ENCODE results near the gene SALL4. TPM values are rescaled to one million over a fixed set of nuclear protein-coding genes. Genes with fewer than 3 reads are reported as not detected.
A peak's percentile ranks its signal among the peaks of the same experiment; 100 is the strongest.

Gene SALL4
- total RNA-seq, 1 donor from 2014 or later: 219 TPM

- H3K9me3 Mint-ChIP-seq: no peaks in the 10 kb centered on the region
- DNase-seq (ENCODE audit: low spot score): no peak
- H3K27me3 ChIP-seq: no peaks in the 10 kb centered on the region
- TF ChIP-seq EZH2phosphoT487 (IDR thresholded peaks at IDR 0.05): no peak
- no peak for TF ChIP-seq EZH2 (IDR thresholded peaks at IDR 0.05)
- no peak for TF ChIP-seq CTCF (IDR thresholded peaks at IDR 0.05)
- H4K20me1 ChIP-seq (ENCODE audit: low read depth): no peaks in the 10 kb centered on the region
- no peaks in the 10 kb centered on the region for H3K79me2 ChIP-seq (ENCODE audit: low read depth)
- H3K4me2 ChIP-seq: no peak overlapping the region
- H2AFZ ChIP-seq (replicated peaks): peak overlapping the region; percentile 39
- H3K27me3 Mint-ChIP-seq (ENCODE audit: insufficient read depth, low read depth): peaks cover 2% of the 10 kb centered on the region
- peaks cover 2% of the 10 kb centered on the region for H3K36me3 Mint-ChIP-seq
- no peaks in the 10 kb centered on the region for H3K9me3 ChIP-seq (ENCODE audit: low read depth)
- H3K4me3 Mint-ChIP-seq: no peak overlapping the region
- H3K4me1 ChIP-seq: peaks cover 25% of the 10 kb centered on the region
- H3K4me3 ChIP-seq: no peak overlapping the region
- H3K36me3 ChIP-seq: no peaks in the 10 kb centered on the region
- H3K9ac ChIP-seq: no peak overlapping the region
- H3K27ac Mint-ChIP-seq: peak overlapping the region; percentile 50
- peaks cover 19% of the 10 kb centered on the region for H3F3A ChIP-seq (ENCODE audit: low read depth)
- H3K4me1 Mint-ChIP-seq: peaks cover 36% of the 10 kb centered on the region
- no peak overlapping the region for H3K27ac ChIP-seq
Observed at GRCh38 chr20:51832276-51832675, 30.0 kb upstream of the SALL4 start.

DNA sequence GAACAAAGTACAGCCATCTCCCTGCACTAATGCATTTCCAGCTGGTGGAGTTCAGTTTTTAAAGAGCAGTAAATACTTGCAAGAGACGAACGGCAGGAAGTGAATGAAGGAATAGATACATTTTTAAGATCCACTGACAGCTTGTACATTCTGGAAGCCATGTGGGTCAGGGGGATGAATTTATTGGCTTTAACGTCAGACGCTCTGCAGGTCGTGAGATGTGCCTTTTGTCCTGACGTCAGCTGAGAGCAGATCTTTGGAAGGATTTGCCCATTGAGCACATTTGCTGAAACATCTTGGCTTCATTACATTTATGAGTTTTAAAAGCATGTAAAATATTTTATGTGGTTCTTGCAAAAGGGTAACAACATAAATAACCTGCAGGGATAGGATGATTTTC lies 29.5 kb upstream of the SALL4 start:
- Mint-ChIP-seq H3K4me3 (no peak overlapping the region), H3K27ac (no peak overlapping the region), H3K4me1 (peaks cover 36% of the 10 kb centered on the region), H3K27me3 (ENCODE audit: insufficient read depth, low read depth) (peaks cover 2% of the 10 kb centered on the region), H3K36me3 (peaks cover 2% of the 10 kb centered on the region), H3K9me3 (no peaks in the 10 kb centered on the region)
- peaks cover 19% of the 10 kb centered on the region for H3F3A ChIP-seq (ENCODE audit: low read depth)
- H3K79me2 ChIP-seq (ENCODE audit: low read depth): no peaks in the 10 kb centered on the region
- no peak for DNase-seq (ENCODE audit: low spot score)
- no peaks in the 10 kb centered on the region for H4K20me1 ChIP-seq (ENCODE audit: low read depth)
- no peak overlapping the region for H3K27ac ChIP-seq
- peak overlapping the region; percentile 39 for H2AFZ ChIP-seq (replicated peaks)
- no peaks in the 10 kb centered on the region for H3K36me3 ChIP-seq
- no peak overlapping the region for H3K4me2 ChIP-seq
- H3K9ac ChIP-seq: no peak overlapping the region
- H3K9me3 ChIP-seq (ENCODE audit: low read depth): no peaks in the 10 kb centered on the region
- H3K4me1 ChIP-seq: peaks cover 22% of the 10 kb centered on the region
- TF ChIP-seq EZH2phosphoT487 (IDR thresholded peaks at IDR 0.05) (no peak), CTCF (IDR thresholded peaks at IDR 0.05) (no peak), EZH2 (IDR thresholded peaks at IDR 0.05) (no peak)
- no peak overlapping the region for H3K4me3 ChIP-seq
- H3K27me3 ChIP-seq: no peaks in the 10 kb centered on the region

GRCh38 chr20:51830538-51830937 lies 28.2 kb upstream of the SALL4 start:
- Histone ChIP-seq H3K4me1 (peaks cover 22% of the 10 kb centered on the region), H4K20me1 (ENCODE audit: low read depth) (no peaks in the 10 kb centered on the region), H3K9me3 (ENCODE audit: low read depth) (no peaks in the 10 kb centered on the region), H3K27ac (no peak overlapping the region), H3K79me2 (ENCODE audit: low read depth) (no peaks in the 10 kb centered on the region), H3K27me3 (no peaks in the 10 kb centered on the region), H2AFZ (replicated peaks) (no peak overlapping the region), H3K9ac (no peak overlapping the region), H3K36me3 (no peaks in the 10 kb centered on the region), H3K4me2 (no peak overlapping the region), H3K4me3 (no peak overlapping the region), H3F3A (ENCODE audit: low read depth) (peaks cover 19% of the 10 kb centered on the region)
- Mint-ChIP-seq H3K27me3 (ENCODE audit: insufficient read depth, low read depth) (peaks cover 5% of the 10 kb centered on the region), H3K36me3 (no peaks in the 10 kb centered on the region), H3K27ac (no peak overlapping the region), H3K4me1 (peaks cover 34% of the 10 kb centered on the region), H3K4me3 (no peak overlapping the region), H3K9me3 (no peaks in the 10 kb centered on the region)
- no peak for DNase-seq (ENCODE audit: low spot score)
- no peak for TF ChIP-seq EZH2phosphoT487 (IDR thresholded peaks at IDR 0.05)
- no peak for TF ChIP-seq EZH2 (IDR thresholded peaks at IDR 0.05)
- TF ChIP-seq CTCF (IDR thresholded peaks at IDR 0.05): no peak

Measured in neural progenitor cell (in vitro differentiated cells).